Neural progenitor cell (in vitro differentiated cells): ENCODE results near the gene COL13A1.

Experiments used
- CTCF ChIP-seq: fragments of 200-600 bp; sonication (generic); IDR thresholded peaks from 2 replicates; pipeline ENCODE4 v1.5.1; 2017; ENCODE audit warnings: antibody characterized with exemption, mild to moderate bottlenecking
- EZH2 ChIP-seq: fragments of 200-600 bp; sonication (generic); IDR thresholded peaks from 2 replicates; pipeline ENCODE4 v1.6.1; 2017; ENCODE audit warnings: antibody characterized with exemption, mild to moderate bottlenecking, moderate library complexity
- EZH2phosphoT487 ChIP-seq: fragments of 200-600 bp; sonication (generic); IDR thresholded peaks from 2 replicates; pipeline ENCODE4 v1.6.1; 2017; ENCODE audit warnings: antibody characterized with exemption

GRCh38 chr10:69955897-69956740 lies 154.4 kb downstream of the COL13A1 start:
- TF ChIP-seq EZH2 (no peak), CTCF (no peak), EZH2phosphoT487 (no peak)
